Gastroesophageal sphincter (tissue), 3 donors: ENCODE measurements around the gene ZFHX3.

ENCODE experiments used
- EP300 ChIP-seq: sonication (generic); formaldehyde crosslinking; IDR thresholded peaks from one replicate; pipeline ENCODE4 v1.6.1; 2017; ENCODE audit warnings: antibody characterized with exemption, mild to moderate bottlenecking
- POLR2A ChIP-seq, 2 donors: fragments of 450-650 bp; IDR thresholded peaks; one replicate each; pipeline ENCODE4 v1.6.1; 2017; ENCODE audit warnings: antibody characterized with exemption in 2 of 2, mild to moderate bottlenecking in 2 of 2, moderate library complexity in 1 of 2
- POLR2AphosphoS5 ChIP-seq: sonication (generic); formaldehyde crosslinking; IDR thresholded peaks from one replicate; pipeline ENCODE4 v1.6.1; 2017; ENCODE audit warnings: antibody characterized with exemption
- TF ChIP-seq, protein P1 (sequence below), 4 experiments: fragments of 200-600 bp in 2 of 4; fragments of 450-650 bp in 2 of 4; sonication (generic) in 1 of 4; IDR thresholded peaks; one replicate each; pipeline ENCODE4 v1.5.1; 2017 to 2019; ENCODE audit warnings: antibody characterized with exemption in 4 of 4, mild to moderate bottlenecking in 2 of 4, moderate library complexity in 2 of 4

GRCh38 chr16:73050201-73051099 lies 2.5 kb upstream of the ZFHX3 start:
- TF ChIP-seq, protein P1, sequence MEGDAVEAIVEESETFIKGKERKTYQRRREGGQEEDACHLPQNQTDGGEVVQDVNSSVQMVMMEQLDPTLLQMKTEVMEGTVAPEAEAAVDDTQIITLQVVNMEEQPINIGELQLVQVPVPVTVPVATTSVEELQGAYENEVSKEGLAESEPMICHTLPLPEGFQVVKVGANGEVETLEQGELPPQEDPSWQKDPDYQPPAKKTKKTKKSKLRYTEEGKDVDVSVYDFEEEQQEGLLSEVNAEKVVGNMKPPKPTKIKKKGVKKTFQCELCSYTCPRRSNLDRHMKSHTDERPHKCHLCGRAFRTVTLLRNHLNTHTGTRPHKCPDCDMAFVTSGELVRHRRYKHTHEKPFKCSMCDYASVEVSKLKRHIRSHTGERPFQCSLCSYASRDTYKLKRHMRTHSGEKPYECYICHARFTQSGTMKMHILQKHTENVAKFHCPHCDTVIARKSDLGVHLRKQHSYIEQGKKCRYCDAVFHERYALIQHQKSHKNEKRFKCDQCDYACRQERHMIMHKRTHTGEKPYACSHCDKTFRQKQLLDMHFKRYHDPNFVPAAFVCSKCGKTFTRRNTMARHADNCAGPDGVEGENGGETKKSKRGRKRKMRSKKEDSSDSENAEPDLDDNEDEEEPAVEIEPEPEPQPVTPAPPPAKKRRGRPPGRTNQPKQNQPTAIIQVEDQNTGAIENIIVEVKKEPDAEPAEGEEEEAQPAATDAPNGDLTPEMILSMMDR (IDR thresholded peaks at IDR 0.05), result peak in 1 of 4 experiments; percentile 18
- TF ChIP-seq POLR2AphosphoS5 (no peak), POLR2A (IDR thresholded peaks at IDR 0.05) (no peak), EP300 (no peak)
